Activated CD8-positive, alpha-beta memory T cell treated with anti-CD3 and anti-CD28 coated beads for 48 hours (primary cell): ENCODE measurements around the gene CADM4.
A peak's percentile ranks its signal among the peaks of the same experiment; 100 is the strongest.
"Not testable (repeated sequence)": the region's sequence is repeated elsewhere in the genome, so short reads cannot be mapped to it uniquely, and the experiment has no call there.

ENCODE experiments used
- DNase-seq, 3 experiments: peaks; one replicate each; pipeline ENCODE4 v3.0.0-alpha.2; 2020; ENCODE audit warnings: low read depth in 2 of 3, low spot score in 2 of 3

CADM4 gene

GRCh38 chr19:43609872-43610271 lies 29.8 kb downstream of the CADM4 start:
- no peak for DNase-seq

GRCh38 chr19:43607238-43608205 lies 32.1 kb downstream of the CADM4 start:
- DNase-seq = no peak

- DNase-seq = no peak
Observed at GRCh38 chr19:43606569-43607229, 33.0 kb downstream of the CADM4 start.

- no peak for DNase-seq
Observed at GRCh38 chr19:43605875-43606568, 33.6 kb downstream of the CADM4 start.

GRCh38 chr19:43600326-43600725 lies 39.3 kb downstream of the CADM4 start:
- not testable (repeated sequence) for DNase-seq

GRCh38 chr19:43599635-43600295 lies 39.9 kb downstream of the CADM4 start:
- DNase-seq = no peak

- no peak for DNase-seq
Observed at GRCh38 chr19:43598445-43599240, 41.0 kb downstream of the CADM4 start.

- DNase-seq = no peak
Observed at GRCh38 chr19:43597876-43598275, 41.8 kb downstream of the CADM4 start.

- DNase-seq = no peak
Observed at GRCh38 chr19:43596842-43597461, 42.7 kb downstream of the CADM4 start.

- DNase-seq = peak; percentile 99 to 100 (median 99)
Observed at GRCh38 chr19:43595999-43596841, 43.4 kb downstream of the CADM4 start, which contains the start of the genes IRGQ and ZNF576. Gene IRGQ (minus strand): TSS chr19:43596134. CDS start chr19:43595338, 796 bp downstream. Gene ZNF576 (plus strand): TSS chr19:43596595. CDS start chr19:43597109, 514 bp downstream.

GRCh38 chr19:43595605-43595998 lies 44.0 kb downstream of the CADM4 start:
- DNase-seq = no peak

GRCh38 chr19:43594710-43595604 lies 44.7 kb downstream of the CADM4 start:
- peak; percentile 39 to 56 (median 54) for DNase-seq

GRCh38 chr19:43594081-43594697 lies 45.5 kb downstream of the CADM4 start:
- no peak for DNase-seq

GRCh38 chr19:43592800-43593350 lies 46.8 kb downstream of the CADM4 start:
- DNase-seq = no peak

- no peak for DNase-seq
Observed at GRCh38 chr19:43591904-43592772, 47.5 kb downstream of the CADM4 start.

- DNase-seq = no peak
Observed at GRCh38 chr19:43589678-43590077, 50.0 kb downstream of the CADM4 start.
